CD8-positive, alpha-beta memory T cell (primary cell): Measurements from ENCODE around the gene LMO7. TPM values are rescaled to one million over a fixed set of nuclear protein-coding genes. Genes with fewer than 3 reads are reported as not detected.

Experiments used
- CTCF ChIA-PET: fragments of 350-600 bp; sonication (Branson Sonifier 250); formaldehyde crosslinking; loops from one replicate; lab custom pipeline; 2021; ENCODE audit warnings: antibody characterized with exemption; lab: Charles Lee
- POLR2A ChIA-PET: fragments of 350-600 bp; sonication (Branson Sonifier 250); formaldehyde crosslinking; loops from one replicate; lab custom pipeline; 2021; ENCODE audit warnings: antibody characterized with exemption; lab: Charles Lee
- DNase-seq, 5 donors: peaks; one replicate each; pipeline versions ENCODE4 v3.0.0 to v3.0.0-alpha.2; 2020 to 2022; ENCODE audit warnings: mixed read lengths in 1 of 5
- H3K27ac ChIP-seq: one replicate; pipeline ENCODE4 v1.7.0; 2013; ENCODE audit warnings: low read depth, mild to moderate bottlenecking, low read length, moderate library complexity
- H3K27me3 ChIP-seq: 2 replicates; pipeline ENCODE4 v1.7.0; 2013; ENCODE audit warnings: low read length, mild to moderate bottlenecking; ENCODE audit not compliant: insufficient read depth, poor library complexity, severe bottlenecking
- H3K36me3 ChIP-seq: 2 replicates; pipeline ENCODE4 v1.7.0; 2013; ENCODE audit warnings: mild to moderate bottlenecking, low read length, moderate library complexity; ENCODE audit not compliant: insufficient read depth
- H3K4me1 ChIP-seq: 2 replicates; pipeline ENCODE4 v1.7.0; 2013; ENCODE audit warnings: mild to moderate bottlenecking, low read length, moderate library complexity; ENCODE audit not compliant: insufficient read depth
- H3K4me3 ChIP-seq: 2 replicates; pipeline ENCODE4 v1.7.0; 2013; ENCODE audit warnings: mild to moderate bottlenecking, low read length
- H3K9me3 ChIP-seq: 2 replicates; pipeline ENCODE4 v1.7.0; 2013; ENCODE audit warnings: mild to moderate bottlenecking, low read length
- H3K27ac Mint-ChIP-seq, 8 donors: one replicate each; pipeline ENCODE4 v1.8.0; 2020 to 2021; ENCODE audit warnings: mixed read lengths in 8 of 8, mild to moderate bottlenecking in 6 of 8, inconsistent platforms in 3 of 8, moderate library complexity in 3 of 8
- H3K27me3 Mint-ChIP-seq, 2 donors: one replicate each; pipeline ENCODE4 v1.8.0; 2020 to 2021; ENCODE audit warnings: mixed read lengths in 2 of 2, mild to moderate bottlenecking in 1 of 2, moderate library complexity in 1 of 2
- H3K36me3 Mint-ChIP-seq, 3 donors: one replicate each; pipeline ENCODE4 v1.8.0; 2020 to 2021; ENCODE audit warnings: mixed read lengths in 3 of 3, inconsistent platforms in 1 of 3, mild to moderate bottlenecking in 1 of 3
- H3K4me1 Mint-ChIP-seq, 3 donors: one replicate each; pipeline ENCODE4 v1.8.0; 2020 to 2021; ENCODE audit warnings: mixed read lengths in 3 of 3, inconsistent platforms in 1 of 3, mild to moderate bottlenecking in 1 of 3
- H3K4me3 Mint-ChIP-seq, 7 donors: one replicate each; pipeline ENCODE4 v1.8.0; 2020 to 2021; ENCODE audit warnings: mixed read lengths in 7 of 7, mild to moderate bottlenecking in 6 of 7, moderate library complexity in 4 of 7, inconsistent platforms in 2 of 7
- H3K9me3 Mint-ChIP-seq, 5 donors: one replicate each; pipeline ENCODE4 v1.8.0; 2020 to 2022; ENCODE audit warnings: mixed read lengths in 5 of 5, mild to moderate bottlenecking in 3 of 5, moderate library complexity in 2 of 5, inconsistent platforms in 1 of 5
- polyA plus RNA-seq: library from polyadenylated mRNA; unstranded; fragments of 300-500 nt; fragmentation: Illumina TruSeq; gene quantifications from one replicate; pipeline ENCODE4 v1.2.3, GENCODE V29; 2021
- total RNA-seq, 2 experiments: library from RNA; stranded (reverse); gene quantifications; one replicate each; pipeline ENCODE4 v1.2.3, GENCODE V29; 2021

The LMO7 gene
- total and polyA plus RNA-seq, 3 experiments from 2014 or later = 4.6 to 4.9 (median 4.7) TPM

- Histone ChIP-seq H3K27ac (no peak overlapping the region), H3K36me3 (no peaks in the 10 kb centered on the region), H3K27me3 (no peaks in the 10 kb centered on the region), H3K9me3 (no peaks in the 10 kb centered on the region), H3K4me1 (no peaks in the 10 kb centered on the region), H3K4me3 (no peak overlapping the region)
- Mint-ChIP-seq H3K27me3 (no peaks in the 10 kb centered on the region), H3K9me3 (no peaks in the 10 kb centered on the region), H3K4me1 (no peaks in the 10 kb centered on the region), H3K36me3 (peaks cover 4 to 13% (median 8%) of the 10 kb centered on the region in 3 donors), H3K4me3 (no peak overlapping the region), H3K27ac (no peak overlapping the region)
- no peak for DNase-seq
- ChIA-PET CTCF (interaction anchor here (0.9 kb wide), 1 partner anchor 79 kb away, joined by 3 read pairs; no protein-coding TSS in a partner anchor), POLR2A (no interaction called here)
Measured at GRCh38 chr13:75617230-75617629, 18.9 kb upstream of the LMO7 start.

- no peaks in the 10 kb centered on the region for H3K4me1 ChIP-seq
- no peak overlapping the region for H3K27ac ChIP-seq
- Mint-ChIP-seq H3K36me3 (peaks cover 4 to 13% (median 13%) of the 10 kb centered on the region in 3 donors), H3K4me3 (no peak overlapping the region), H3K9me3 (no peaks in the 10 kb centered on the region), H3K27me3 (no peaks in the 10 kb centered on the region), H3K27ac (no peak overlapping the region), H3K4me1 (no peaks in the 10 kb centered on the region)
- no peaks in the 10 kb centered on the region for H3K36me3 ChIP-seq
- no peak for DNase-seq
- POLR2A ChIA-PET = no interaction called here
- no peaks in the 10 kb centered on the region for H3K9me3 ChIP-seq
- CTCF ChIA-PET = no interaction called here
- no peak overlapping the region for H3K4me3 ChIP-seq
- no peaks in the 10 kb centered on the region for H3K27me3 ChIP-seq
Measured at GRCh38 chr13:75618308-75618707, 17.8 kb upstream of the LMO7 start.

DNA sequence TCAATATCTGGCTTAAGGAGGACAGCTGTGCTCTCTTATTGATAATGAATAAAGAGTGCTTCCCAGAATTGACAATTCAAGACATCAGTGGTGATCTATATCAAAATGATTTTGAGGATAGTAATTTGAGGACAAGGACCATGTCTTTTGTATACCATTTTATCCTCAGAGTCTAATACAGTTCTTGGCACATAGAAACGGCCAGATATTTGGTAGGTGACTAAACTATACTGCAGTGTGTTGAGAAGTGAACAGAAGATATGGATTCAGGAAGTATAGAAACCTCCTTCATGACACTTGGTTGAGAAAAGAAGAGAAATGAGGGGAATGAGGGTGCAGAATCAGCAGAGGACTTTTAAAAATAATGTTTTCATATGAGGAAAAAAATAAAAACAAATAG lies 16.1 kb upstream of the LMO7 start:
- Histone ChIP-seq H3K4me3 (no peak overlapping the region), H3K9me3 (no peaks in the 10 kb centered on the region), H3K36me3 (no peaks in the 10 kb centered on the region), H3K27me3 (no peaks in the 10 kb centered on the region), H3K4me1 (no peaks in the 10 kb centered on the region), H3K27ac (no peak overlapping the region)
- Mint-ChIP-seq H3K4me1 (no peaks in the 10 kb centered on the region), H3K27ac (no peak overlapping the region), H3K36me3 (peaks cover 9 to 20% (median 18%) of the 10 kb centered on the region in 3 donors), H3K4me3 (no peak overlapping the region), H3K27me3 (no peaks in the 10 kb centered on the region), H3K9me3 (no peaks in the 10 kb centered on the region)
- DNase-seq = no peak
- CTCF ChIA-PET = no interaction called here
- POLR2A ChIA-PET = interaction anchor here (0.6 kb wide), 1 partner anchor 1373 kb away, joined by 4 read pairs; no protein-coding TSS in a partner anchor

- Mint-ChIP-seq H3K4me3 (no peak overlapping the region), H3K27me3 (no peaks in the 10 kb centered on the region), H3K27ac (no peak overlapping the region), H3K4me1 (no peaks in the 10 kb centered on the region), H3K36me3 (peaks cover 9 to 24% (median 21%) of the 10 kb centered on the region in 3 donors), H3K9me3 (no peaks in the 10 kb centered on the region)
- CTCF ChIA-PET = interaction anchor here (0.8 kb wide), 1 partner anchor 13 kb away, joined by 3 read pairs; no protein-coding TSS in a partner anchor
- Histone ChIP-seq H3K9me3 (no peaks in the 10 kb centered on the region), H3K36me3 (no peaks in the 10 kb centered on the region), H3K4me3 (no peak overlapping the region), H3K27me3 (no peaks in the 10 kb centered on the region), H3K27ac (no peak overlapping the region), H3K4me1 (no peaks in the 10 kb centered on the region)
- POLR2A ChIA-PET = no interaction called here
- DNase-seq = no peak
Measured at GRCh38 chr13:75621147-75621546, 15.0 kb upstream of the LMO7 start.

DNA sequence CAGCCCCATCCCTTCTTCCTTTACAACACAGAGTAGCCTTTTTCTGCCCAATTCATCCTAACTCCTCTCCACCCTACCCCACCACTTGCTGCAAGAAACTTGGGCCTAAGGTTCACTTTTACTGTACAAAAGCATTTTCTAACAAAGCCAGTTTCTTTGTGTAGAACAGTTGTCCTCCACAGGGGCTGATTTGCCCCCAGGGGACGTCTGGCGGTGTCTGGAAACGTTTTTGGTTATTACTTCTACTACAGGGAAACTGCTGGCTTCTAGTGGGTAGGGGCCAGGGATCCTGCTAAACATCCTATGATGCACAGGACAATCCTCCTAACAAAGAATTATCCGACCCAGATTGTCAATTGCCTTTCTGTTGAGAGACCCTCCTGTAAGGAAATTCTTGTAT lies 7.3 kb upstream of the LMO7 start:
- peaks cover 6 to 13% (median 11%) of the 10 kb centered on the region in 3 donors for H3K36me3 Mint-ChIP-seq
- H3K9me3 Mint-ChIP-seq = no peaks in the 10 kb centered on the region
- H3K27me3 Mint-ChIP-seq = no peaks in the 10 kb centered on the region
- no peak overlapping the region for H3K27ac Mint-ChIP-seq
- no peak for DNase-seq
- H3K4me1 ChIP-seq = no peaks in the 10 kb centered on the region
- ChIA-PET POLR2A (no interaction called here), CTCF (no interaction called here)
- peaks cover 4 to 5% (median 5%) of the 10 kb centered on the region in 3 donors for H3K4me1 Mint-ChIP-seq
- H3K27ac ChIP-seq = no peak overlapping the region
- no peak overlapping the region for H3K4me3 Mint-ChIP-seq
- H3K27me3 ChIP-seq = no peaks in the 10 kb centered on the region
- H3K4me3 ChIP-seq = no peak overlapping the region
- no peaks in the 10 kb centered on the region for H3K36me3 ChIP-seq
- H3K9me3 ChIP-seq = no peaks in the 10 kb centered on the region

GRCh38 chr13:75633285-75633684 lies 2.8 kb upstream of the LMO7 start:
- Mint-ChIP-seq H3K27ac (peak overlapping the region in 3 of 8 donors; percentile 5 to 72 (median 11)), H3K27me3 (peaks cover 0 to 2% of the 10 kb centered on the region in 2 donors), H3K4me3 (peak overlapping the region in 3 of 7 donors; percentile 2 to 85 (median 3)), H3K9me3 (no peaks in the 10 kb centered on the region), H3K4me1 (peaks cover 12 to 19% (median 14%) of the 10 kb centered on the region in 3 donors), H3K36me3 (peaks cover 0 to 4% (median under 1%) of the 10 kb centered on the region in 3 donors)
- ChIA-PET POLR2A (interaction anchor here (0.6 kb wide), 1 partner anchor 33 kb away, joined by 3 read pairs; no protein-coding TSS in a partner anchor), CTCF (interaction anchor here (0.7 to 1.5 kb wide), 4 partner anchors 12 to 151 kb away, joined by 3 read pairs; partner anchors contain the start of gene TBC1D4)
- Histone ChIP-seq H3K9me3 (no peaks in the 10 kb centered on the region), H3K27me3 (no peaks in the 10 kb centered on the region), H3K4me3 (no peak overlapping the region), H3K36me3 (no peaks in the 10 kb centered on the region), H3K4me1 (peaks cover 4% of the 10 kb centered on the region), H3K27ac (no peak overlapping the region)
- no peak for DNase-seq

- peaks cover 12 to 19% (median 14%) of the 10 kb centered on the region in 3 donors for H3K4me1 Mint-ChIP-seq
- H3K9me3 Mint-ChIP-seq = no peaks in the 10 kb centered on the region
- ChIA-PET CTCF (interaction anchor here (1.2 kb wide), 2 partner anchors 85 to 153 kb away, joined by 3 read pairs; partner anchors contain the start of gene UCHL3), POLR2A (no interaction called here)
- H3K27ac Mint-ChIP-seq = peak overlapping the region in 7 of 8 donors; percentile 48 to 95 (median 72)
- no peak overlapping the region for H3K27ac ChIP-seq
- H3K36me3 Mint-ChIP-seq = peaks cover 0 to 4% (median 0%) of the 10 kb centered on the region in 3 donors
- H3K36me3 ChIP-seq = no peaks in the 10 kb centered on the region
- H3K9me3 ChIP-seq = no peaks in the 10 kb centered on the region
- peak in 3 of 5 donors; percentile 8 to 26 (median 18) for DNase-seq
- peak overlapping the region; percentile 12 for H3K4me3 ChIP-seq
- peak overlapping the region; percentile 80 to 91 (median 82) for H3K4me3 Mint-ChIP-seq
- no peaks in the 10 kb centered on the region for H3K27me3 ChIP-seq
- H3K4me1 ChIP-seq = peaks cover 4% of the 10 kb centered on the region
- H3K27me3 Mint-ChIP-seq = peaks cover 2 to 5% of the 10 kb centered on the region in 2 donors
Measured at GRCh38 chr13:75635101-75635827, 866 bp upstream of the LMO7 start.
